OCI-M2 (cell line): Measurements from ENCODE around the gene MEIS1.

Source experiments
- DNase-seq: peaks from one replicate; lab custom pipeline; 2025; ENCODE audit not compliant: unreplicated experiment; lab: John Stamatoyannopoulos, UW

The MEIS1 gene

DNA sequence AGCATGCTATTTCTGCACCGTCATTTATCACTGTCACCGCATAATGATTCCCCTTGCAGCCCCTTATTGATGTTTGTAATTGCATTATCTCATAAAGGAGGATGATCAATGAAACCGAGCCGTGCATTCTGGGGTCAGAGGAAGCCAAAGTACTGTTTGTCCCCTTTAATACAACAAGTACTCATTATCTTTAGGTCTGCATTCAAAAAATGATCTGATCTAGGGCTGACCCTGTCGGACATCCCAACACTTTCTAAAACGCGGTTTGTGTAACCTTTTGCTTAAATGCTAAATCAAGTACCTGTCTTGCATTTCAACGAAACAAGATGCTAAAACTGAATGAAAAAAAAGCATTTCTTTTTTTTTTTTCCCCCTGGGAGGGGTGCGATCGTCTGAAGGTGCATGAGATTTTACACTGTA, 143.8 kb downstream of the MEIS1 start:
- no peak for DNase-seq

DNA sequence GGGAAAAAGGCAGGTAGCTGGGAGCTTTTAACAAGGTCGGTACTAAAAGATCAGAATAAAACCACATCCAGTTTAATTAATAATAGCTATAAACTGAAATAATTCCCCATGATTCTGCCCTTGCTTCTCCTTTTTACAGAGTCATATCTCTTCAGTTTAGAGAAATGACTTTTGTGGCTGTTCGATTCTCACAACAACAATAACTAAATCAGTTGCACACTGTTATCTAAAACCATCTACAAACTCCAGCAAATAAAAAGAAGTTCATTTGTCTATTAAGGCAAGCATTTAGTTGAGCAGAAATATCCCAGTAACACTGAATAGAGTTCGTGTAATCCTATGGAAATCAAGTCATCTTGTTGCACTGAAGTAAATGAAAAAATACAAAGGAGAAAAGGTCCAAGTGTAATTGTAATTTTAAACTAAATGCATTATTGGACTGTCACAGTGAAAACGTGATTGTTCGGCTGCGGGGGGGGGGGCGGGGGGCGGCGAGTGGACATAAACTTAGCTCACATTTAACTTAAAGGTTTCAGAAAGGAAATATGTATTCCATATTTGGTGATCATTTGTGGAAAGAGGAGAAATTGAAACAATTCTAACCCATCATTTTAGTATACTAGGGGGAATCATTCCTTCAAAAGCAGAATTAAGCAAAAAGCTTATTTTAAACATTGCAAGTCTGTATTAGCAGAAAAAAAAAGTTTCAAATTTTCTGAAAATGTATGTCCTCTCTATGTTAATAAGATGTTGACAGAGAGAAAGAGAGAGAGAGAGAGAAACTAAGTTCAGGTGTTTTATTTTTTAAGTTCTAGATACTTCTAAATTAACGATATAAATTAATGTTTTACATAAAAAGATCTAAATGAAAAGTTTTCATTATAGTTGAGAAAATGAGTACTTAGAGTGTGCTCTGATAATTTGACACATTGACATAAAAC, 144.5 kb downstream of the MEIS1 start:
- no peak for DNase-seq

DNA sequence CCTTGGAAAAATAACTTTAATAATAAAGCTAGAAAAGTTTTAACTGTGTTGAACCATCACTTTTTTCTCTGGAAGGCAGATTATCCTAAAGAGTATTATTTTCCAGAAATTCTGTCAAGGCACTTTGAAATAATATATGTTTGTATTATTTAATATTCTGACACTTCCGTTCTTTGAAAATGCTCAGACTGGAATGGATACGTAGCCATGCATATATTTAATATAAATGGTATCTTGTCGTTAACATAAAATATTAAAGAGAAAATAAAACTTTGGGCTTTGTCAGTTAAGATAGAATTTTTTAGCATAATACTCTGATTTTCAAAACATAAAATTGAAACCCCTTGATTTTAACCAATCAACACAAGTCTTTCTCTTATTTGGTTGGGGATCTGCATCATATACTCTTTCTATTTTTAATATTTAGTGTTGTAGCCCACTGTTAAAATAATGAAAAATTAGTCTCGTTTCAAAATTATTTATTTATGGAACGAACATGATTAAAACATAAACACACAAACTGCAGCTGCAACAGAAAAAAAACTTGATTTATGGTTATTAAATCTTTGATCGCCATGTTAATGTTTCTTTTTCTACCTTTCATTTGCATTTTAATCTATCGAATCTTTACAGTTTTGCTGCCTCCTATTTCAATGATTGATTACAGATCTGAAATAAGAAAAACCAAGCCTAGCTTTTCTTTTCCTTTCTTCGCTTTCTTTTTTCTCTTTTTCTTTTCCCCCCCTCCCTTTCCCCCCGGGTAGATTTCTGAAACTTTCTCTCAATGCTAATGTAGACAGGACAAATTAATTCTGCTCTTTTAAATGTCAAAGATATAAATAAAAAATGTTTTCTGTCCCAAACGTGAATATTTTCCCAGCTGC, 145.5 kb downstream of the MEIS1 start:
- DNase-seq: no peak

DNA sequence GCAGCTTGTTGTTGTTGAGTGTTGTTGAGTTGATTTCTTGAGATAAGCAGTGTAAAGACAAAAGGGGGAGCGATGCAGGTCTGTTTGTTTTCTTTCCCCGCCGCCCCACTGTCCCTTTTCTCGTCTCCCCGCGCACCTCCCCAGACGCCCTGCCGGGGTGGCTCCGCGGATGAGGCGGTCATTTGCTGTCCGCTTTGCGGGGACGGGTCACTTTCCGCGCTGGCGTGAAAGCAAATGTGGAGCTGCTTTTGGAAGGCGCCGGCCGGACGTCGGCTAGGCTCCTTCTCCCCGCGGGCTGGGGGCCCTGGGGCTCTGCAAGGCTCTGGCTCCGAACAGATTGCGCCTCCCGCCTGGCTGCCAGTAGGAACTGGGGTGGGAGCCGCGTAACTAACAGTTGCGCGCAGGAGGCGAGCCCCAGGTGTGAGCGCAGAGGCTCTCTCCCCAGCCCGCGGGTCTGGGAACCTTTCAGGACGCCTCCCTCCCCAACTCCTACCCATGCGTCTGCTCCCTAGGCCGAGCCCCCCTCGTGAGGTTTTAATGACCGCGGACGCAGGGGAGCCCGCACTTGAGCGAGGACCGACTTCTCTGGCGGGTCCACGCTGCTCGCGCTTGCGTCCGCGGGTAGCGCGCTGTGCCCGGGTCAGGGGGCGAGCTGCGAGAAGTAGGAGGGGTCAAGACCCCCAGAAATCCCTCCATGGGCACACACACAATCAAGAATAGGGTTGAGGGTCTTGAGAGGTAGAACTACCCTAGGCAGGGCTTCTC, 146.6 kb downstream of the MEIS1 start:
- DNase-seq: no peak

DNA sequence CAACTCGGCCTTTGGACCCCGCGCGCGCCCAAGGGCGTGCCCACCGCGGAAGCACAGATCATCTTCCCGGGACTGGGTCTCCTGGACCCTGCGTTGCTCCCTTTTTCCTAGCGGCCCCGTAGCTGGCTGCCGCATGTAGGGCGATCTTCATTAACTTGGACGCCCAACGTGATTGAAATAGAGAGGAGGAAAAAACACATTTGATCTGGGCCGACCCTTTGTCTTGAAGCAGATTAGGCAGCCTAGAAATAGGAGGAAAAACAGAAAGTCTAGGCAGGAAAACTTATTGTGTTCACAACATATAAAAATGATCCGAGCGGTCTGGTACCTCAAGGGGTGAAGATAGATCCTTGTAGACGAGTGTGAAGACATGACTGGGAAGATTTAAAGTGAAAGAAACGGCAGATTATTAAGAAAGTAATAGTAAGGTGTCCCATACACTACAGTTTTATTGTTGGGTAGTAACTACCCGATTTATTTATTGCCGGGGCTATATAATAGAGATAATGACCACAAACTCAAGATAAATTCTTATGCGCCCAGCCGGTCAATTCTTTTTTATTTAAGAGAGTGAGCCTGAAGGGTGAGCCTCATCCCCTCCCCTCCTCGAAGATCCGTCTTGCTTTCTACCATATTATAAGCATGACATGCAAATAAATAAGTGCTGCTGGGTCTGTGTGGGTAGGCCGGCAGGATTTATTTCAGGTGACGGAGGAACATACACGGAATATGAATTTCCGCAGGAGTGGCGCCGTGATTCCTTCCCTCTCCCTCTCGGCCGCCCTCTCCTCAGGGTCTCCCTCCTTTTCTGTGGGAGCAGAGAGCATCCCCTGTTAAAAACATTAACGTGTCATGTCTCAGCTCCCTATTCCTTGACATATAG, 147.4 kb downstream of the MEIS1 start:
- no peak for DNase-seq

DNA sequence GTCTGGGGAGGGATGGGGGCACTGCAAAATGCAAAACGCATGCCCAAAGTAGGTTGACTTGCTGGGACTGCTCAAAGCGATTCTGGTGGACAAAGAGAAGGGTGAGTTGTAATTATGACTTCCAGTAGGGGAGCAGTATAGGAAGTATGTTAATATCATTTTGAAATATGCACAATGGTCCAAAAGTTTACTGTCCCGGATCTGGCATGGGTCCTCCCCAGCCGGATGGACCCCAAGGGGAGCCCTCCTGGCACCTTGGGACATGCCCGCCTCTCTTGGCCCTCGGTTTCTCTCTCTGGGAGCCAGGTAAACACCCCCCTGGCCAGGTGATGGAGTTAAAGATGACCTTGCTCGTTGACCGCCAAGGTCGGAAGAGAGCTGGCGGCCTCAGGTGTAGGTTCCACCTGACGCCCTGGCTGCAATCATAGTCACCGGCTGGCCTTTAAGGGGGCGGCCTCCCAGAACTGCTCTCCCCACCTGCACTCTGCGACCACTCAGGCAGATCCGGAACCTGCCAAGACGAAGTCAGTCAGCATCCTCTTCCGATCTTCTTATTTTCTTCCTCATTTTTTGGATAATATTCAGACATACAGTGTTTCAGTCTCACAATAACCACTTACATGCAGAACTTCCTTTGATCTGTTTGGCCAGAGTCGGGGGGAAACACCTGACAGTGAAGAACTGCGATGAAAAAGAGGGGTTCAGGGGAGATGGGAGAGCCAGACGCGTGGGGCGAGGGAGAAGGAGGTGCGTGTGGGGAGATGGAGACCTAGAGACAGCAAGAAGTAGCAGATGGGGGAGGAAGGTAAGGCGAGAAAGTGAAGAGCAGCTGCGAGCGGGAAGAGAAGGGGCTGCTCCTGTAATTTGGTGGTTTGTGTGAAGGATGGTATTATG, 148.3 kb downstream of the MEIS1 start:
- no peak for DNase-seq

DNA sequence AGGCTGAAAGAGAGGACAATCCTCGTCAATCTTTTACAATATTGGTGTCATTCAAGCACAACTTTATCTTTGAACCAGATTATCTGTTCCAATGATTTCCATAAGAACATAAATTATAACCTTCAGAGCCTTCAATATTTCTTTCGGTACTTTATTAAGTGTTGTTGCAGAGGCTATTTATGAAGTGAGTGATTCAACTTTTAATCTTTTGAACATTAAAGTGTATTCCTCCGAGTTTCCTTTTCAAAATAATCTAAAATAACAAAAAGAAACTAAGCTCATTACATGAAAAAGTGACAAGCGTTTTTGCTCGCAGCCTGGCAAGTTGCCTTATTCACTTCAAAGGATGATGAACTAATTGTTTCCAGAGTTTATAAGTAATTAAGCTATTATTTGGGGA, 149.0 kb downstream of the MEIS1 start:
- DNase-seq: no peak

DNA sequence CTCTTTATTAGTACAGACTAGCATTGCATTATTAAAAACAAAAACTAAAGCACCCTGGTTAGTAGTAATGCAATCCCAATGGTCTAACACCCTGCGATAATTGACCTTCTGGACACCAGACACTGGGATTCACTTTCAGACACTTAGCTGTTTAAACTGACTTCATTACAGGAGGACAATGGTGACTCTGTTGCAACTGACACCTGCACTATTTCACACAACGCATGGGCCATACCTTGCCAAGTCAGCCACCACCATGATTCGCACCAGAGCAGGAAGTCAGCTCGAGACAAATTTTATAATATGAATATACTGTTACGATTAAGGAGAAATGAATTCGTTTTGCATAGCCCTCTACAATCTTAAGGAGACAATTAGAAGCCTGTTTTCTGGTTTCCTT, 150.7 kb downstream of the MEIS1 start:
- no peak for DNase-seq

DNA sequence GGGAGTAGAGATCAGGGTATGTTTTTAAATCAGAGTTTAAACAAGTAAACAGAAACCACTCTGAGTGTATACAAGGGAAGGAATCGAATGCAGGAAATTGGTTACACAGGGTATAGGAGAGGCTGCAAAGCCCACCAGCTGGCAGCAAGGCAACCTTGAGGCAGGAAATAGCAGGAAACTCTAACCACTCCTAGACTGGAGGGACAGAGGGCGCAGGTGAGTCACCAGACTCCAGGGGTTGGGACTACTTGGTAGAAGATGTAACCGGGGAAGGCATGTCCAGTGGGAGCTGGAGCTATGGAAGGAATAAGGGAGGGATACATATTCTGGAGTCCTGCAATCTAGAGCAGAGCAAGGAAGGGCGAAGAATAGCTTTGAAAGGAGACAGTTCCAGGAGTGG, 152.3 kb downstream of the MEIS1 start:
- DNase-seq: no peak

DNA sequence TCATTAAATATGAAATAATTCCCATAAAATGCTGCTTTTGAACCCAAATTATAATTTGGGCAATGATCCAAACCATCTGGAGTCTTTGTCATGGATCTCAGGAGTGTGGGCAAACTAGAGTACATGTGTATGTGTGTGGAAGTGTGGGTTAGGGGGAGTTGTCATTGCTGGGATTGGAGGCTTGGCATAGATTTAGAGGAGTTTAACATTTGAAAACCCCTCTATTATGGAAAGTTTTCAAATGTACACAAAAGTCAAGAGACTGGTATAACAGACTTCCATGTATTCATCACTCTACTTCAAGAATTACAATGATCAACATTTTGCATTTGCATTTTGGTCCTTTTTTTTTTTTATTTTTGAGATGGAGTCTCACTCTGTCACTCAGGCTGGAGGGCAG, 159.1 kb downstream of the MEIS1 start:
- DNase-seq: no peak

DNA sequence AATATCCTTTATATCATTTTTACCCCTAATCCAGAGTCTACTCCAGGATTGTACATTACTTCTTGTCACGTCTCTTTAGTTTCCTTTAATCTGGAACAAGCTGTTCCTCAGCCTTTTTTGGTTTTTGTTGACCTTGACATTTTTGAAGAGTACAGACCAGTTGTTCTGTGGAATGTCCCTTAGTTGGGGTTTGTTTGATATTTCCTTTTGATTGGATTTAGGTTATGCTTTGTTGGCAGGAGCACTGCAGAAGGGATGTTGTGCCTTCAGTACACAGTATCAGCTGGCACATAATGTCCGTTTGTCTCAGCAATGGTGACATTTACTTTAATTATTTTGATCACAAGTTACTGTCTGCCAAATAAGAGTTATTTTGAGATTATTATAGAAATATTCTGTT, 160.6 kb downstream of the MEIS1 start:
- no peak for DNase-seq

DNA sequence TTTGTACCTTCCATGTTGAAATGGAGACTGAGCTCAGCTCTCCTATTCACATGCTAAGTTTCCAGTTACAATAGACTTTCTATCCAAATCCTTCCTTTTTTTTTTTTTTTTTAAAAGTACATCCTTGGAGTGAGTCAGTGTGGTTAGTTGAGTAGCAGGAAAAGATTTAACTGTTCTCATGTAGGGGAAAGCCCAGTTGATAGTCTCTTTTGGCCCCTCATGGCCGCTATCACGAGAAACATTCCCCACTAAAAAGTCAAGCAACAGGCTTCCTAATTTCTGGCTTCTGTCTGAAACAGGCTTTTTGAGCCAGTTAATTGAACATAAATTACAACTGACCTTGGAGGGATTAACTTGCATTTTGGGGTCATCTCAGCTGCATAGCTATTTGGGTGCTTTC, 161.3 kb downstream of the MEIS1 start:
- no peak for DNase-seq

DNA sequence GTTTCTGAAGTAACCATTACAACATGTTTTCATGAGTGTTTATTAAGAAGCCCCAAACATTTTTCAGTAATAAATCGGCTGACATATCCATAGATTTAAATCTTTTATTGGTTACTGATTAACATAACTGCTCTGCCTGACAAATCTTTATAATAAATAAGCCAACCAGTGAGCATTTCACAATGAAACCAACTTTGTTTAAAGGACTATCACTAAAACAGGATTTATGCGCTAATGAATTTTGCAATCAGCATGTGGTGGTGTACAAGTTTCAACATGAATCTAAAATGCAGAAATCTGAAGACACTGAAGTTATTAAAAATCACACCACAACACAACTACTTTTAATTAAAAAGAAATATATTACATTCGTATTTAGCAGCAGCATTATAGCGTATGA, 166.7 kb downstream of the MEIS1 start:
- no peak for DNase-seq

DNA sequence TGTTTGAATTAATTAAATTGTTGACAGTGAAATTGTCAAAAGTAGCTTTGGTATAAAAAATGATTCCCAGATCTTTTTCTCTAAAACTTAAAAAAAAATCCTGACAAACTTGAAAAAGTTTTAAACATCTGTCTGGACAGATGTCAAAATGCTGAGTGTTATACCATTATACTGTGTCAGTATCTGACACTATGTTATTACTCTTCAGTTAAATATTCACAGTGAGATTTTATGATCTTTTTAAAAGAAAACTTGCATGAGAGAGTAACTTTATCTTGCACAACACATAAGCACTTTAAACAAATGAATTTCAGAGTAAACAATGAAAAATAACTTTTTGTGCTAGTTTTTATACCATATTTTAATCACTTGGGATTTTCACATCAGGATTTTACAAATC, 167.4 kb downstream of the MEIS1 start:
- no peak for DNase-seq

DNA sequence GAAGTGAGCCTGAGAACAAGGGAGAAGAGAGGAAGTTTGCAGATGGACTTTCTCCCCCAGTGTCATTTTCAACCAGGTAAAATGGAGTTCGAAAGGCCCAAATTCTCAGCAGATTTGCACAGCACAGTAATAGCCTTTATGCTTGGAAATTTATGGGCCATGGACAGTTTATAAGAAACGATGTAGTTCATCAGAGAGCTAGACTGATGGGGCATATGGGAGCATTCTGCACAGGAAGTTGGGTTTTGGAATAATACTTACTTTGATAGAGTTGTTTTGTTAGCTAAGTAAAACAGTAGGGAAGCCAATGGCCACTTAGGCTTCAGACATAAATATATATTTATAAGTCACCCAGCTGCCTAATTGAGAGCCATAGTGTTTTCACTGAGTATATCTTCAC, 169.4 kb downstream of the MEIS1 start:
- no peak for DNase-seq

DNA sequence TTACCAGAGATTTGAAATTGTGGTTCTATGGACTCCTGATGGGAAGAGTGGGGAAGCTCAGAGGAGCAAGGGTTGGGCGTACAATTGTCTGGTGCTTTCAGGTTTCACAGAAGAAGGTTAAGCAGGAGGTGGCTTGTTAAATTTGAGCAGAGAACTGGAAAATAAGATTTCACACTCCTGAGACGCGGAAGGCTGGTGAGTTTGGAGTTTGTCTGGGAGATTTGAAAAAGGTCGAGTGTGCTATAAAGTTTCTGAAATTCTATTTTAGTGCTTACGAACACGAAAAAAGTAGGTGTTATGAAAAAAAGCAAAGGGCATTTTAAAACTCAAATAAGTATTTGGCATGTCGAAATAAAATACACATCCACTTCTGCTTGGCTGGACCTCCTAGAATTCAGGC, 170.1 kb downstream of the MEIS1 start:
- DNase-seq: no peak

DNA sequence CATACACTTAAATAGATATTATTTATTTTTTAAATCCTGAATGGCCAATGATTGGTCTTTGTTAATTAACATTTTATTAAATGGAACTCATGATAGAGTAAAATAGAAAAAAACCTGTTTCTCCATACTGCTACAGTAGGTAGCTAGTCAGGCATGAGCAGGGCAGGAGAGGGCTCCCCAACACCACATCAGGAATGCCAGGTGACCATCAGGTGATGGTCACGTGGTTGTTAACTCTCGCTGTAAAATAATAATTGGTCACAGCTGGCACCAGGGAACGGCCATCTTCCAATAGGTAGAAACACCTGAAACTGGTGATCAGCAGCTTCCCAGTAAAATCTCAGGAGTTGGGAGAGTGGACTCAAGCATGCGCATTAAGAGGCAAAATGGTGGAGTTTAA, 172.2 kb downstream of the MEIS1 start:
- DNase-seq: no peak
